Mammary epithelial cell (primary cell): ENCODE data around the gene DEDD2.

Experiments used
- EZH2 ChIP-seq: IDR thresholded peaks from 2 replicates; pipeline ENCODE4 v1.6.1; 2012; ENCODE audit warnings: low read length, inconsistent platforms, borderline replicate concordance
- TF ChIP-seq, protein P1 (sequence below), 2 donors: IDR thresholded peaks in 1 of 2; conservative IDR thresholded peaks in 1 of 2; 2 replicates each; pipeline ENCODE4 v1.5.1; 2011 to 2012; ENCODE audit warnings: inconsistent platforms in 2 of 2, low read length in 2 of 2, mild to moderate bottlenecking in 2 of 2, control low read depth in 1 of 2, low read depth in 1 of 2; ENCODE audit not compliant: insufficient read depth in 1 of 2; ENCODE audit errors: extremely low read depth in 1 of 2

DNA sequence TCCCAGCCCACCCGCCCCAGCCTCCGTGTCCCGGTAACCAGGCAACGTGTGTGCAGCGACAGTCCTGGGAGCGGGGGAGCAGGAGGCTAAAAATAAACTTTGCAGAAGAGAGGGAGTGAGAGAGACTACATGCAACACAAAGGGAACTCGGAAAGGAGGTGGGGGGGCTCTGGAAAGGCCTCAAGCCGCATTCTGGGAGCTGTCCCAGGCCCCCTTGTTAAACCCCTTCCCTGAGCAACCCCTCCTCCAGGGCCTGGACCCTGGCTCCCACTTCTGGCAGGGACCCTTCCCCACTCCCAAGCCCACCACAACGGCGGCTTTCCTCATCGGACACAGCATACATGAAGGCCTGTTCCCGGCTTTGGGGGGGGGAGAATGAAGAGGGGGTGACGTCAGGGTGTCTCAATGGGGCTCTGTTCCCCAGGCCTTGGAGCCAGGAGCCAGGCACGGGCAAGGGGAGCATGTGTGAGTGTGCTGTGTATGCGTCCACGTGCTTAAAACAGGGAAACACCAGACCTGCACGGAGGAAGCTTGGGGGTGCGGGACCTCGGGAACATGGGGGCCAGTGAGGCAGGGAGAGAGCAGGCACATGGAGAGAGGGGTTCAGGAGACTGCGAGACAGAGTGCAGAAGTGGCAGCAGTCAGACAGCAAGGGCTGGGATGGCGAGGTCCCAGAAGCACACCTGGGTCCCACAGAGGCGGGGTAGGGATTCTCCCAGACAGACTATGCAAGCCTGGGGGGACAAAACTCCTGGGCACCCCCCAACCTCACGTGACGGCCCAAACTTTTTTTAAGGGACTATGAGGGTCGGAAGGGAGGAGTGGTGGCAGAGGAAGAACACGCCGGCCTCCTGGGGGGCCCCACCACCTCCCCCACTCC, 35.1 kb upstream of the DEDD2 start:
- TF ChIP-seq, protein P1, sequence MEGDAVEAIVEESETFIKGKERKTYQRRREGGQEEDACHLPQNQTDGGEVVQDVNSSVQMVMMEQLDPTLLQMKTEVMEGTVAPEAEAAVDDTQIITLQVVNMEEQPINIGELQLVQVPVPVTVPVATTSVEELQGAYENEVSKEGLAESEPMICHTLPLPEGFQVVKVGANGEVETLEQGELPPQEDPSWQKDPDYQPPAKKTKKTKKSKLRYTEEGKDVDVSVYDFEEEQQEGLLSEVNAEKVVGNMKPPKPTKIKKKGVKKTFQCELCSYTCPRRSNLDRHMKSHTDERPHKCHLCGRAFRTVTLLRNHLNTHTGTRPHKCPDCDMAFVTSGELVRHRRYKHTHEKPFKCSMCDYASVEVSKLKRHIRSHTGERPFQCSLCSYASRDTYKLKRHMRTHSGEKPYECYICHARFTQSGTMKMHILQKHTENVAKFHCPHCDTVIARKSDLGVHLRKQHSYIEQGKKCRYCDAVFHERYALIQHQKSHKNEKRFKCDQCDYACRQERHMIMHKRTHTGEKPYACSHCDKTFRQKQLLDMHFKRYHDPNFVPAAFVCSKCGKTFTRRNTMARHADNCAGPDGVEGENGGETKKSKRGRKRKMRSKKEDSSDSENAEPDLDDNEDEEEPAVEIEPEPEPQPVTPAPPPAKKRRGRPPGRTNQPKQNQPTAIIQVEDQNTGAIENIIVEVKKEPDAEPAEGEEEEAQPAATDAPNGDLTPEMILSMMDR (conservative IDR thresholded peaks at IDR 0.05 in 1 of 2, IDR thresholded peaks at IDR 0.05 in 1 of 2; ENCODE audit: extremely low read depth in 1 of 2, insufficient read depth in 1 of 2, low read depth in 1 of 2, low read length in 2 of 2): no peak
- no peak for TF ChIP-seq EZH2
